ENCODE data around the gene ENAH.

ENAH gene

GRCh38 chr1:225534135-225534534 is 118.8 kb downstream of the ENAH start:
- Mint-ChIP-seq H3K27ac (peak overlapping the region in 1 of 3 experiments; percentile 29), H3K9me3 (no peaks in the 10 kb centered on the region), H3K27me3 (ENCODE audit: low read depth) (no peaks in the 10 kb centered on the region), H3K36me3 (ENCODE audit: low read depth) (no peaks in the 10 kb centered on the region), H3K4me1 (peaks cover 59% of the 10 kb centered on the region), H3K4me3 (no peak overlapping the region)
- no peak for TF ChIP-seq CTCF (IDR thresholded peaks at IDR 0.05; ENCODE audit: unreplicated experiment in 3 of 3)

GRCh38 chr1:225533238-225533637 is 119.7 kb downstream of the ENAH start:
- TF ChIP-seq CTCF (IDR thresholded peaks at IDR 0.05; ENCODE audit: unreplicated experiment in 3 of 3), result no peak
- Mint-ChIP-seq H3K9me3 (no peaks in the 10 kb centered on the region), H3K4me1 (peaks cover 50% of the 10 kb centered on the region), H3K4me3 (peak overlapping the region in 1 of 3 experiments; percentile 4), H3K27me3 (ENCODE audit: low read depth) (no peaks in the 10 kb centered on the region), H3K27ac (peak overlapping the region; percentile 29 to 90 (median 50)), H3K36me3 (ENCODE audit: low read depth) (no peaks in the 10 kb centered on the region)

GRCh38 chr1:225532240-225532944 is 120.5 kb downstream of the ENAH start:
- Mint-ChIP-seq H3K27ac (no peak overlapping the region), H3K4me1 (peaks cover 50% of the 10 kb centered on the region), H3K4me3 (no peak overlapping the region), H3K36me3 (ENCODE audit: low read depth) (no peaks in the 10 kb centered on the region), H3K9me3 (no peaks in the 10 kb centered on the region), H3K27me3 (ENCODE audit: low read depth) (no peaks in the 10 kb centered on the region)
- TF ChIP-seq CTCF (IDR thresholded peaks at IDR 0.05; ENCODE audit: unreplicated experiment in 3 of 3), result no peak

- no peaks in the 10 kb centered on the region for H3K27me3 Mint-ChIP-seq (ENCODE audit: low read depth)
- H3K36me3 Mint-ChIP-seq (ENCODE audit: low read depth), result peaks cover 3% of the 10 kb centered on the region
- no peak overlapping the region for H3K27ac Mint-ChIP-seq
- H3K4me3 Mint-ChIP-seq, result no peak overlapping the region
- peaks cover 50% of the 10 kb centered on the region for H3K4me1 Mint-ChIP-seq
- TF ChIP-seq CTCF (IDR thresholded peaks at IDR 0.05; ENCODE audit: unreplicated experiment in 3 of 3), result no peak
- H3K9me3 Mint-ChIP-seq, result no peaks in the 10 kb centered on the region
Observed at GRCh38 chr1:225529726-225530125, 123.2 kb downstream of the ENAH start.

GRCh38 chr1:225527575-225527974 is 125.3 kb downstream of the ENAH start:
- Mint-ChIP-seq H3K9me3 (no peaks in the 10 kb centered on the region), H3K36me3 (ENCODE audit: low read depth) (peaks cover 6% of the 10 kb centered on the region), H3K27me3 (ENCODE audit: low read depth) (no peaks in the 10 kb centered on the region), H3K27ac (no peak overlapping the region), H3K4me1 (peaks cover 33% of the 10 kb centered on the region), H3K4me3 (no peak overlapping the region)
- no peak for TF ChIP-seq CTCF (IDR thresholded peaks at IDR 0.05; ENCODE audit: unreplicated experiment in 3 of 3)

GRCh38 chr1:225526878-225527277 is 126.0 kb downstream of the ENAH start:
- no peak for TF ChIP-seq CTCF (IDR thresholded peaks at IDR 0.05; ENCODE audit: unreplicated experiment in 3 of 3)
- H3K9me3 Mint-ChIP-seq, result no peaks in the 10 kb centered on the region
- H3K4me3 Mint-ChIP-seq, result no peak overlapping the region
- peaks cover 33% of the 10 kb centered on the region for H3K4me1 Mint-ChIP-seq
- H3K36me3 Mint-ChIP-seq (ENCODE audit: low read depth), result peaks cover 11% of the 10 kb centered on the region
- no peak overlapping the region for H3K27ac Mint-ChIP-seq
- H3K27me3 Mint-ChIP-seq (ENCODE audit: low read depth), result no peaks in the 10 kb centered on the region
